Heart left ventricle (tissue), 16 donors: ENCODE results near the gene CDCA5. TPM values are rescaled to one million over a fixed set of nuclear protein-coding genes. Genes with fewer than 3 reads are reported as not detected.

Experiments used
- ATAC-seq, 4 donors: fragments of 200-7000 bp; cut with Tn5 transposase; one replicate each; pipeline ENCODE4 v1.9.1; 2020 to 2022; ENCODE audit warnings: moderate library complexity in 4 of 4, mild to moderate bottlenecking in 3 of 4, moderate number of reproducible peaks in 1 of 4
- DNase-seq, 5 donors: peaks; one replicate each; pipeline ENCODE4 v3.0.0-alpha.2; 2020
- H3K27ac ChIP-seq, 12 donors: fragments of 200-600 bp; sonication (generic) in 4 of 12; one replicate each; pipeline versions ENCODE4 v1.5.0 to v1.8.0; 2016 to 2022; ENCODE audit warnings: mild to moderate bottlenecking in 2 of 12
- H3K27me3 ChIP-seq, 9 donors: fragments of 200-600 bp; sonication (generic) in 2 of 9; one replicate each; pipeline versions ENCODE4 v1.5.1 to v1.8.0; 2016 to 2022; ENCODE audit warnings: mild to moderate bottlenecking in 3 of 9
- H3K36me3 ChIP-seq, 9 donors: fragments of 200-600 bp; sonication (generic) in 2 of 9; one replicate each; pipeline versions ENCODE4 v1.5.0 to v1.8.0; 2018 to 2022; ENCODE audit warnings: mild to moderate bottlenecking in 2 of 9
- H3K4me1 ChIP-seq, 12 donors: fragments of 200-600 bp; sonication (generic) in 4 of 12; one replicate each; pipeline versions ENCODE4 v1.5.0 to v1.8.0; 2016 to 2022; ENCODE audit warnings: mild to moderate bottlenecking in 3 of 12
- H3K4me3 ChIP-seq, 12 donors: fragments of 200-600 bp; sonication (generic) in 4 of 12; one replicate each; pipeline versions ENCODE4 v1.5.0 to v1.8.0; 2017 to 2022; ENCODE audit warnings: mild to moderate bottlenecking in 9 of 12, moderate library complexity in 4 of 12
- H3K9me3 ChIP-seq, 12 donors: fragments of 200-600 bp; sonication (generic) in 4 of 12; one replicate each; pipeline versions ENCODE4 v1.5.0 to v1.8.0; 2016 to 2022; ENCODE audit warnings: mild to moderate bottlenecking in 1 of 12
- POLR2A ChIP-seq, 2 donors: fragments of 450-650 bp; IDR thresholded peaks; one replicate each; pipeline ENCODE4 v1.6.1; 2017; ENCODE audit warnings: antibody characterized with exemption in 2 of 2, mild to moderate bottlenecking in 2 of 2, moderate library complexity in 2 of 2
- WGBS, 4 donors: extraction: QIAGEN DNeasy Blood & Tissue Kit in 2 of 4; methylation state at CpG; one replicate each; pipeline versions ENCODE4 v1.1.5 to v1.1.7; 2013 to 2018; 5-methylcytosine and 5-hydroxymethylcytosine counted together
- intact Hi-C, 10 donors: fragments of 100-400 bp; cut with DNase I; formaldehyde crosslinking; loops; one replicate each; pipeline versions ENCODE4 v1.11.1 to v1.14.2; 2022
- polyA plus RNA-seq, 2 donors: library from polyadenylated mRNA; stranded (reverse); fragments of 200-250 nt; gene quantifications; one replicate each; pipeline ENCODE4 v1.2.3, GENCODE V29; 2013
- total RNA-seq, 9 donors: library from RNA; depleted of rRNA in 2 of 9; stranded (reverse); fragments of >200 nt in 2 of 9; fragmentation: NEBNext Ultra II Directional in 3 of 9; extraction: Animal tissue kit (Norgen Biotek cat#: 25700) in 3 of 9; gene quantifications; one replicate each; pipeline versions ENCODE4 v1.1.0 to v1.2.4, GENCODE V29; 2016 to 2023
- TF ChIP-seq, protein P1 (sequence below), 12 donors: fragments of 200-600 bp; sonication (generic) in 4 of 12; IDR thresholded peaks; one replicate each; pipeline versions ENCODE4 v1.5.0 to v1.8.0; 2018 to 2022; ENCODE audit warnings: antibody characterized with exemption in 12 of 12, mild to moderate bottlenecking in 5 of 12
- donor health status: ischemic (EF 13 %, LVEDD 7.1; RV severe dilation, severe dysfunction).
- donor health status: healthy with polysubstance abuse.
- donor health status: DM: no; HTN: yes; CAD: no.
- donor health status: DM: no; HTN: no; CAD: no.
- donor health status: ischemic (EF 25% LVEDD 6.9; RV normal size, moderate dysfunction).
- donor health status: ischemic (EF 25% LVEDD 5.7; RV mildly dilated, moderate dysfunction).
- donor health status: healthy.
- donor health status: DM: yes; HTN: yes; CAD: no.
- donor health status: ischemic (EF 35%, LVEDD 5.7; RV mildly dilated, moderate dysfunction).
- donor health status: nonischemic (EF 11% LVEDD 7.7; RV severe dilation, severe dysfunction).
- donor health status: DM: yes; HTN: yes; CAD: no.
- donor health status: PGD.
- donor health status: ischemic (EF 29% LVEDD 5.4; RV normal size, mild dysfunction).
- donor health status: nonischemic (EF 23%, LVEDD 6.1; RV moderate dilation, normal function).

The CDCA5 gene
- total and polyA plus RNA-seq, 11 donors, result 0.38 to 11.6 (median 0.81) TPM

DNA sequence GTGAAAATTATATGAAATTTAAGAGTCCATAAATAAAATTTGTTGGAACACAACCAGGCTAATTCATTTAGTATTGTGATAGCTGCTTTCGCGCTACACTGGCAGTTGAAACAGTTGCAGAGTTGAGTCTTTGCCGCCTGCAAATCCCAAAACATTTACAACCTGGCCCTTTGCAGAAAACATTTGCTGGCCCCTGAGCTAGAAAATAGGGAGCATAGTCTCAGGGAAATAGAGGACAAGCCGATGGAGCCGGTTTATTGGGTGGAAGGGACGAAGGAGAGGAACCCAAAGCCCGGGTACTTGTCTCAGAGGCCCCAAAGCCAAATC lies 43.4 kb downstream of the CDCA5 start:
- WGBS, 4 donors, result 15 to 23% (median 18%) methylated on average over 7 of the region's 7 CpGs
- H3K27ac ChIP-seq, result peak overlapping the region; percentile 86 to 98 (median 94)
- H3K36me3 ChIP-seq, result peaks cover 0 to 49% (median 38%) of the 10 kb centered on the region in 9 donors
- no peaks in the 10 kb centered on the region for H3K9me3 ChIP-seq
- no peaks in the 10 kb centered on the region for H3K27me3 ChIP-seq
- no peak for ATAC-seq
- intact Hi-C loops, result loop anchor here in 6 of 10 donors (1.0 to 5.0 kb wide), 5 partner anchors 13 to 70 kb away; partner anchors contain the start of genes CDCA5 (in 5 of the 6), ZFPL1 (in 5 of the 6), SNX15 (in 1 of the 6) and TM7SF2 (in 1 of the 6)
- peak overlapping the region; percentile 63 to 92 (median 78) for H3K4me3 ChIP-seq
- DNase-seq, result no peak
- peaks cover 0 to 37% (median 16%) of the 10 kb centered on the region in 12 donors for H3K4me1 ChIP-seq
- no peak for TF ChIP-seq POLR2A (IDR thresholded peaks at IDR 0.05)

- H3K27ac ChIP-seq, result peak overlapping the region in 2 of 12 donors; percentile 13 to 38
- 68 to 77% (median 72%) methylated on average over 6 of the region's 6 CpGs for WGBS, 4 donors
- peak in 4 of 5 donors; percentile 54 to 74 (median 72) for DNase-seq
- peaks cover 0 to 20% (median 8%) of the 10 kb centered on the region in 12 donors for H3K4me1 ChIP-seq
- no peak overlapping the region for H3K4me3 ChIP-seq
- no peaks in the 10 kb centered on the region for H3K27me3 ChIP-seq
- no peaks in the 10 kb centered on the region for H3K9me3 ChIP-seq
- peaks cover 0 to 75% (median 67%) of the 10 kb centered on the region in 9 donors for H3K36me3 ChIP-seq
- intact Hi-C loops, result no loop called here
- TF ChIP-seq POLR2A (IDR thresholded peaks at IDR 0.05), result no peak
- TF ChIP-seq, protein P1, sequence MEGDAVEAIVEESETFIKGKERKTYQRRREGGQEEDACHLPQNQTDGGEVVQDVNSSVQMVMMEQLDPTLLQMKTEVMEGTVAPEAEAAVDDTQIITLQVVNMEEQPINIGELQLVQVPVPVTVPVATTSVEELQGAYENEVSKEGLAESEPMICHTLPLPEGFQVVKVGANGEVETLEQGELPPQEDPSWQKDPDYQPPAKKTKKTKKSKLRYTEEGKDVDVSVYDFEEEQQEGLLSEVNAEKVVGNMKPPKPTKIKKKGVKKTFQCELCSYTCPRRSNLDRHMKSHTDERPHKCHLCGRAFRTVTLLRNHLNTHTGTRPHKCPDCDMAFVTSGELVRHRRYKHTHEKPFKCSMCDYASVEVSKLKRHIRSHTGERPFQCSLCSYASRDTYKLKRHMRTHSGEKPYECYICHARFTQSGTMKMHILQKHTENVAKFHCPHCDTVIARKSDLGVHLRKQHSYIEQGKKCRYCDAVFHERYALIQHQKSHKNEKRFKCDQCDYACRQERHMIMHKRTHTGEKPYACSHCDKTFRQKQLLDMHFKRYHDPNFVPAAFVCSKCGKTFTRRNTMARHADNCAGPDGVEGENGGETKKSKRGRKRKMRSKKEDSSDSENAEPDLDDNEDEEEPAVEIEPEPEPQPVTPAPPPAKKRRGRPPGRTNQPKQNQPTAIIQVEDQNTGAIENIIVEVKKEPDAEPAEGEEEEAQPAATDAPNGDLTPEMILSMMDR (IDR thresholded peaks at IDR 0.05), result no peak
- no peak for ATAC-seq
Measured at GRCh38 chr11:65036931-65037330, 46.9 kb downstream of the CDCA5 start.

DNA sequence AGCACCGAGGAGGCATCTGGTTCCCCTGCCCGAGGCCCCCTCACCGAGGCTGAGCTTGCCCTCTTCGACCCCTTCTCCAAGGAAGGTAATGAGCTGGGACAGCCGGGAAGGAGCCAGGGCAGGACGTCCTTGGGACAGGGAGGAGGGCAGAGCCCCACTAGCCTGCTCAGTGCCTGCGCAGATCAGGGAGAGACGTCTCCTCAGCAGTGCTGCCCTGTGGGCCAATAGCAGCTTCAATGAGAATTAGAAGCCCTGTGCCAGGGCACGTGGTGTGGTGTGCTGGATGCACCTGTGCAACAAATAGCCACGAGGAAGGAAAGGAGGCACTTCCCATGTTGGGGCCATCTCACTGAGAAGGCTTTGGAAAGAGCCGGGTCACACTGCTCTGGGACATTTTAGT lies 48.3 kb downstream of the CDCA5 start:
- ATAC-seq, result no peak
- intact Hi-C loops, result no loop called here
- TF ChIP-seq, protein P1 (IDR thresholded peaks at IDR 0.05), result no peak
- no peak for TF ChIP-seq POLR2A (IDR thresholded peaks at IDR 0.05)
- no peaks in the 10 kb centered on the region for H3K9me3 ChIP-seq
- 72 to 83% (median 80%) methylated on average over 8 to 11 of the region's 11 CpGs for WGBS, 4 donors
- no peak overlapping the region for H3K27ac ChIP-seq
- H3K27me3 ChIP-seq, result no peaks in the 10 kb centered on the region
- no peak for DNase-seq
- peaks cover 3 to 87% (median 69%) of the 10 kb centered on the region in 9 donors for H3K36me3 ChIP-seq
- no peak overlapping the region for H3K4me3 ChIP-seq
- H3K4me1 ChIP-seq, result peaks cover 0 to 13% (median 4%) of the 10 kb centered on the region in 12 donors

- peaks cover 0 to 8% (median 0%) of the 10 kb centered on the region in 12 donors for H3K4me1 ChIP-seq
- no peak overlapping the region for H3K27ac ChIP-seq
- H3K36me3 ChIP-seq, result peaks cover 3 to 87% (median 66%) of the 10 kb centered on the region in 9 donors
- no peaks in the 10 kb centered on the region for H3K27me3 ChIP-seq
- TF ChIP-seq, protein P1 (IDR thresholded peaks at IDR 0.05), result no peak
- TF ChIP-seq POLR2A (IDR thresholded peaks at IDR 0.05), result no peak
- ATAC-seq (no peak), DNase-seq (no peak)
- intact Hi-C loops, result no loop called here
- no peaks in the 10 kb centered on the region for H3K9me3 ChIP-seq
- H3K4me3 ChIP-seq, result no peak overlapping the region
- 95 to 97% (median 96%) methylated on average over 2 of the region's 2 CpGs for WGBS, 4 donors
Measured at GRCh38 chr11:65034423-65034822, 49.4 kb downstream of the CDCA5 start.

DNA sequence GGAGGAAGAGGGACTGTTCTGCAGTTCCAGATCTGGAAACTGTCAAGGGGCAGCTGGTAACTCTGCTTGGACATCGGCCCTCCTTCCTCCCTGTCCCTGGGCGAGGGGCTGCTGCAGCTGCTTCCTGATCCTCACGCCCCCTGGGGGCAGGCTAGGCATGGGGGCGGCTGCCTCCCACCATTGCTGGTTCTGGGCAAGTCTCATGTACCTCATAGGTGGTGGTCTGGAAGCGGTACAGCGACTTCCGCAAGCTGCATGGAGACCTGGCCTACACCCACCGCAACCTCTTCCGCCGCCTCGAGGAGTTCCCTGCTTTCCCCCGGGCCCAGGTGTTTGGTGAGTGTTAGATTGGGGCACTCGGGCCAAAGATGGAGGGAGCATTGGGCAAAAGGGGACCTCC lies 51.6 kb downstream of the CDCA5 start:
- 68 to 80% (median 79%) methylated on average over 8 to 13 of the region's 13 CpGs for WGBS, 4 donors
- no peak for DNase-seq
- no peaks in the 10 kb centered on the region for H3K9me3 ChIP-seq
- H3K27me3 ChIP-seq, result no peaks in the 10 kb centered on the region
- H3K4me1 ChIP-seq, result peaks cover 0 to 20% (median 10%) of the 10 kb centered on the region in 12 donors
- peaks cover 3 to 68% (median 52%) of the 10 kb centered on the region in 9 donors for H3K36me3 ChIP-seq
- intact Hi-C loops, result no loop called here
- no peak for TF ChIP-seq POLR2A (IDR thresholded peaks at IDR 0.05)
- TF ChIP-seq, protein P1 (IDR thresholded peaks at IDR 0.05), result no peak
- no peak overlapping the region for H3K4me3 ChIP-seq
- ATAC-seq, result no peak
- no peak overlapping the region for H3K27ac ChIP-seq
